GM12891 (cell line): ENCODE data around the gene LEMD3.

ENCODE experiments used
- PAX5 ChIP-seq: IDR thresholded peaks from 2 replicates; pipeline ENCODE4 v1.6.1; 2011; ENCODE audit warnings: low read length, moderate library complexity, mild to moderate bottlenecking; ENCODE audit not compliant: insufficient read depth, severe bottlenecking
- POLR2A ChIP-seq: IDR thresholded peaks from 2 replicates; pipeline ENCODE4 v1.6.1; 2011; ENCODE audit warnings: low read depth, low read length, control low read depth
- POLR2AphosphoS5 ChIP-seq: IDR thresholded peaks from 2 replicates; pipeline ENCODE4 v1.6.1; 2011; ENCODE audit warnings: low read depth, low read length, control low read depth
- POU2F2 ChIP-seq: IDR thresholded peaks from 2 replicates; pipeline ENCODE4 v1.6.1; 2011; ENCODE audit warnings: low read depth, mild to moderate bottlenecking, control low read depth, low read length, moderate library complexity
- TAF1 ChIP-seq: IDR thresholded peaks from 2 replicates; pipeline ENCODE4 v1.6.1; 2011; ENCODE audit warnings: low read depth, low read length, control low read depth

- no peak for TF ChIP-seq POLR2A
- no peak for TF ChIP-seq POLR2AphosphoS5
- TF ChIP-seq PAX5 = no peak
- no peak for TF ChIP-seq TAF1
- no peak for TF ChIP-seq POU2F2
Measured at GRCh38 chr12:65204886-65205525, 35.6 kb downstream of the LEMD3 start.
